ENCODE measurements around the gene TRMT11. TPM values are rescaled to one million over a fixed set of nuclear protein-coding genes. Genes with fewer than 3 reads are reported as not detected.

TRMT11 gene
- total RNA-seq, 1 donor from 2014 or later = 21.4 TPM

DNA sequence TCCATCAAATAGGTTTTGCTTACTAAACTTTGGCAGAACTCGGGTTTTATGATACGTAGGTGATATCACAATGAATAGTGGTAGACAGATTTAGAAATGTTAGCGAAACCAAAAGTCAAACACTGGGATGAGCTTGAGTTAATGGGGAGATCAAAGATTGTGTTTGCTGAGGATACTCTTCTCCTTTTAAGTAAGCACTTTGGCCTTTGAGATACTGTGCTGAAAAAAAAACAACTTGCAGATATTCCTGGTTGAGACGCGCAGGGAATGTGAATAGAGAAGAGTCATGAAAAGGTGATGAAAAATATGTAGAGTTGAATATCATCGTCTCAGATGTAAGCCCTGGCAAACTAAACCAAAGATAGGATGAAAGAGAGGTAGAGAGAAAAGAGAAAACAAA is 48.3 kb downstream of the TRMT11 start:
- H3K4me3 ChIP-seq (ENCODE audit: low read length in 3 of 3) = no peak overlapping the region
- no peak overlapping the region for H3K27ac ChIP-seq (ENCODE audit: low read depth, low read length)
- H3K9me3 ChIP-seq (ENCODE audit: control insufficient read depth in 3 of 3, low read length in 3 of 3) = no peaks in the 10 kb centered on the region
- peaks cover 2 to 10% (median 4%) of the 10 kb centered on the region in 3 donors for H3K36me3 ChIP-seq (ENCODE audit: control insufficient read depth in 3 of 3, insufficient read depth in 3 of 3, low read length in 3 of 3)
- no peak overlapping the region for H3K9ac ChIP-seq (ENCODE audit: low read depth in 1 of 3, low read length in 3 of 3)
- H3K4me1 ChIP-seq (ENCODE audit: control insufficient read depth in 3 of 3, insufficient read depth in 3 of 3, low read length in 3 of 3) = peaks cover 3 to 8% (median 5%) of the 10 kb centered on the region in 3 donors
- H3K27me3 ChIP-seq (ENCODE audit: control insufficient read depth in 3 of 3, insufficient read depth in 3 of 3, low read length in 3 of 3) = no peaks in the 10 kb centered on the region

DNA sequence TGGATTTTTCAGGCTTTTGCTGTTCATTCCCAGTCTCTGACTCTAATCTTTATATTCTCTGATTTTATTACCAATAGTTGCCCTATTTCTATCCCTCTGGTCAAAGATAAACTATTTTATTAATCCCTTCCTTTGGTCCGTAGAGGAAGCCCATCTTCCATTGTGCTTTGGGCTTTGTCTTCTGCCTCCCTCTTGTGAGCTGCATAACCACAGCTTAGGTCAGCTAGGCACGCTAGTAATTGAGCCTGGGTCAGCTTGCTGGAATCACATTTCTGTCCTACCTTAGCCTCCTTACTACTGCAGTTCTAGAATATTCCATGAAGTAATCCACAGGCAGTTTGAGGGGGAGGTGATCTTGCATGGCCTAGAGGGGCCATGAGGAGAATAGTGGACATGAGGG is 49.4 kb downstream of the TRMT11 start:
- no peak overlapping the region for H3K9ac ChIP-seq (ENCODE audit: low read depth in 1 of 3, low read length in 3 of 3)
- H3K27ac ChIP-seq (ENCODE audit: low read depth, low read length) = no peak overlapping the region
- H3K36me3 ChIP-seq (ENCODE audit: control insufficient read depth in 3 of 3, insufficient read depth in 3 of 3, low read length in 3 of 3) = peaks cover 2 to 14% (median 4%) of the 10 kb centered on the region in 3 donors
- H3K4me3 ChIP-seq (ENCODE audit: low read length in 3 of 3) = no peak overlapping the region
- no peaks in the 10 kb centered on the region for H3K27me3 ChIP-seq (ENCODE audit: control insufficient read depth in 3 of 3, insufficient read depth in 3 of 3, low read length in 3 of 3)
- peaks cover 3 to 8% (median 5%) of the 10 kb centered on the region in 3 donors for H3K4me1 ChIP-seq (ENCODE audit: control insufficient read depth in 3 of 3, insufficient read depth in 3 of 3, low read length in 3 of 3)
- no peaks in the 10 kb centered on the region for H3K9me3 ChIP-seq (ENCODE audit: control insufficient read depth in 3 of 3, low read length in 3 of 3)

DNA sequence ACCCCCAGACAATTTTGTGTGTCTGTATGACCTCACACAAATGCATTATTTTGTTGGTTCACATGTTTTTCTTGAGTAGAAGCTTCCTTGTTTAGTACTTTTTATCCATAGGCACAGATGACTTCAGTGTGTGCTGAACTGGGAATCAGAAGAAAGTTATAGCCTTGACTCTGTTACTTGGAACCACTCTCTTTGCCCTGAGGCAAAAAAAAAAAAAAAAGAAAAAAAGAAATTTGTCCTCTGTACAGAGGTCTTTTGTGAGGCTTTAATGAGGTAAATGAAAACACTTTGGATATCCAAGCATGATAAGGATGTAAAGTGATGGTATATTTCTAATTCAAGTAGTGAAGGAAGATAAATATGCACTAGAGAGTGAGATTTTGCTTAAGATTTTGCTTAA is 51.9 kb downstream of the TRMT11 start:
- Histone ChIP-seq H3K9me3 (ENCODE audit: control insufficient read depth in 3 of 3, low read length in 3 of 3) (no peaks in the 10 kb centered on the region), H3K4me1 (ENCODE audit: control insufficient read depth in 3 of 3, insufficient read depth in 3 of 3, low read length in 3 of 3) (peaks cover 3 to 8% (median 5%) of the 10 kb centered on the region in 3 donors), H3K4me3 (ENCODE audit: low read length in 3 of 3) (no peak overlapping the region), H3K27me3 (ENCODE audit: control insufficient read depth in 3 of 3, insufficient read depth in 3 of 3, low read length in 3 of 3) (no peaks in the 10 kb centered on the region), H3K9ac (ENCODE audit: low read depth in 1 of 3, low read length in 3 of 3) (no peak overlapping the region), H3K27ac (ENCODE audit: low read depth, low read length) (no peak overlapping the region), H3K36me3 (ENCODE audit: control insufficient read depth in 3 of 3, insufficient read depth in 3 of 3, low read length in 3 of 3) (peaks cover 2 to 8% (median 4%) of the 10 kb centered on the region in 3 donors)

DNA sequence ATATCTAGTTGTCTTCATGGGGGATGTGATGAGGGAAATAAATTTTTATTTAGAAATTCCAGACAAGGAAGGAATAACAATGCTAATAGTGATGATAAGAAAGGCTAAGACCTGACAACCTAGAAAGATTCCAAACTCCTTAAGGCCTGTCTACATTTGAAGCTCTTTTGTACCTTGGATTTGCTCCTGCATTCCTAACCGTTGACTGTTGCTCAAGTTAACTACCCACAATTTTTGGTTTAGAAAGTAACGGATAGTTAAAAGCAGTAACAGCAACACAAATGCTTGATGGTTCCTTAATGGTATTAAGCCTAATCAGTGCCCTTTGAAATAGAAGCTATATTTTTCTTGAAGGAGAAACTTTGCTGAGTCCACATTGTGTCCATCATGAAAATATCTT is 52.9 kb downstream of the TRMT11 start:
- peaks cover 2 to 8% (median 4%) of the 10 kb centered on the region in 3 donors for H3K36me3 ChIP-seq (ENCODE audit: control insufficient read depth in 3 of 3, insufficient read depth in 3 of 3, low read length in 3 of 3)
- no peaks in the 10 kb centered on the region for H3K27me3 ChIP-seq (ENCODE audit: control insufficient read depth in 3 of 3, insufficient read depth in 3 of 3, low read length in 3 of 3)
- H3K27ac ChIP-seq (ENCODE audit: low read depth, low read length) = no peak overlapping the region

DNA sequence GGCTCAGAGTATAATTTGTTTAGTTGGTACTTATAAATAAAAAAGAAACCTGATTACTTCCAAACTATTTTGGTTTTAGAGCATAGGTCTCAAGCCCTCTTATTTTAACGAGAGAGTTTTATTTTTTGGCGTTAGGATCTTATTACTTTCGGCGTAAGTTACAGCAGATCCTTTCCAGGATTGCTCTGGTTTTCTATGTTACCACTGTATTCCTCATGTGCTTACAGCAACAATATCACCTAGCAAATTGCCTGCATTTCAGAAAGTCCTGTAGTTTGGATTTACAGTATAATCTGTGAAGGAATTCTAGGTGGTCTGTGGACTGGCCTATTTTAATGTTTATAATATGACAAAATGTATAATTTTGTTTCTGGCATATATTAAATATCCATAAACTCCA is 54.1 kb downstream of the TRMT11 start:
- Histone ChIP-seq H3K36me3 (ENCODE audit: control insufficient read depth in 3 of 3, insufficient read depth in 3 of 3, low read length in 3 of 3) (peaks cover 2 to 8% (median 4%) of the 10 kb centered on the region in 3 donors), H3K27ac (ENCODE audit: low read depth, low read length) (no peak overlapping the region), H3K9me3 (ENCODE audit: control insufficient read depth in 3 of 3, low read length in 3 of 3) (peaks cover 0 to 3% (median 0%) of the 10 kb centered on the region in 3 donors), H3K4me1 (ENCODE audit: control insufficient read depth in 3 of 3, insufficient read depth in 3 of 3, low read length in 3 of 3) (no peaks in the 10 kb centered on the region), H3K27me3 (ENCODE audit: control insufficient read depth in 3 of 3, insufficient read depth in 3 of 3, low read length in 3 of 3) (no peaks in the 10 kb centered on the region), H3K4me3 (ENCODE audit: low read length in 3 of 3) (no peak overlapping the region), H3K9ac (ENCODE audit: low read depth in 1 of 3, low read length in 3 of 3) (no peak overlapping the region)

More for the DNA sequence above, 52.9 kb downstream of the TRMT11 start:
- Histone ChIP-seq H3K4me3 (ENCODE audit: low read length in 3 of 3) (no peak overlapping the region), H3K4me1 (ENCODE audit: control insufficient read depth in 3 of 3, insufficient read depth in 3 of 3, low read length in 3 of 3) (no peaks in the 10 kb centered on the region), H3K9ac (ENCODE audit: low read depth in 1 of 3, low read length in 3 of 3) (no peak overlapping the region), H3K9me3 (ENCODE audit: control insufficient read depth in 3 of 3, low read length in 3 of 3) (no peaks in the 10 kb centered on the region)

DNA sequence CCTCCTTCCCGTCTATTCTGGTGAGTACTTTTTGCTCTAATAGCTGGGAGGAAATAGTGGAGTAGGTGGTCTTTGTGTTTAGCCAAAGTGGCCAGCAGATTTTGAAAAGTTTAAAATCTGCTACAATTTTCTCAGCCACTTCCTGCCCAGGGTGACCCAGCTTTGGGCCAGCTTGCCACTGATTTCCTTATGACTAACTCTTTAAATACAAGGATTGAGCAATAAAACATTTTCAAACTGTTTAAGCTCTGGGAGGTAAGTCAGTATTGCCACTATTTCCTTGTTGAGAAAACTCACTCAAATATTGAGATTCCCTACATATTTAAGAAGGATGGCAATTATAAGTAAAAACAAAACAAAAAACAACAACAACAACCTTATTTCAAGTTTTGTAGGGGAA is 54.5 kb downstream of the TRMT11 start:
- no peak overlapping the region for H3K9ac ChIP-seq (ENCODE audit: low read depth in 1 of 3, low read length in 3 of 3)
- H3K27me3 ChIP-seq (ENCODE audit: control insufficient read depth in 3 of 3, insufficient read depth in 3 of 3, low read length in 3 of 3) = no peaks in the 10 kb centered on the region
- H3K9me3 ChIP-seq (ENCODE audit: control insufficient read depth in 3 of 3, low read length in 3 of 3) = peaks cover 0 to 3% (median 0%) of the 10 kb centered on the region in 3 donors
- no peak overlapping the region for H3K4me3 ChIP-seq (ENCODE audit: low read length in 3 of 3)
- no peak overlapping the region for H3K27ac ChIP-seq (ENCODE audit: low read depth, low read length)
- no peaks in the 10 kb centered on the region for H3K4me1 ChIP-seq (ENCODE audit: control insufficient read depth in 3 of 3, insufficient read depth in 3 of 3, low read length in 3 of 3)
- peaks cover 2 to 8% (median 4%) of the 10 kb centered on the region in 3 donors for H3K36me3 ChIP-seq (ENCODE audit: control insufficient read depth in 3 of 3, insufficient read depth in 3 of 3, low read length in 3 of 3)

DNA sequence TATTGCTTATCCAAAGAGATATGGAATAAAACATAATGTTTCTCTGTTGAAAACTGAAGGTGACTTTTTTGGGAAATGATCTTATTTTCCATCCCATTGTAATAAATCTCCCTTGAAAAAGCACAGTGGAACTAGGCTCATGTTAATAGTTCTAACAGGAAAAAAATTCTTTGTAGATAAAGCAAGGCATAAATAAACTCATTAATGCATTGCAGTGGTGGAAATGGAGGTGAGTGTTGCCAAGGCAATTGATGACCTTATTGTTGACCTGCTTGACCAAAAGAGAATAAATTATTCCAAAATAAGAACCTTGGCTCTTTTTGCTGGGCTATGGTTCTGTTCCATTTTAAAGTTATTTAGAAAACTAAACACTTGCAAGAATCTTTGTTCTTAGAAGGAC is 55.2 kb downstream of the TRMT11 start:
- no peaks in the 10 kb centered on the region for H3K27me3 ChIP-seq (ENCODE audit: control insufficient read depth in 3 of 3, insufficient read depth in 3 of 3, low read length in 3 of 3)
- peaks cover 0 to 3% (median 0%) of the 10 kb centered on the region in 3 donors for H3K9me3 ChIP-seq (ENCODE audit: control insufficient read depth in 3 of 3, low read length in 3 of 3)
- H3K4me1 ChIP-seq (ENCODE audit: control insufficient read depth in 3 of 3, insufficient read depth in 3 of 3, low read length in 3 of 3) = no peaks in the 10 kb centered on the region
- peaks cover 2 to 8% (median 4%) of the 10 kb centered on the region in 3 donors for H3K36me3 ChIP-seq (ENCODE audit: control insufficient read depth in 3 of 3, insufficient read depth in 3 of 3, low read length in 3 of 3)
- H3K9ac ChIP-seq (ENCODE audit: low read depth in 1 of 3, low read length in 3 of 3) = no peak overlapping the region
- no peak overlapping the region for H3K27ac ChIP-seq (ENCODE audit: low read depth, low read length)
- H3K4me3 ChIP-seq (ENCODE audit: low read length in 3 of 3) = no peak overlapping the region

DNA sequence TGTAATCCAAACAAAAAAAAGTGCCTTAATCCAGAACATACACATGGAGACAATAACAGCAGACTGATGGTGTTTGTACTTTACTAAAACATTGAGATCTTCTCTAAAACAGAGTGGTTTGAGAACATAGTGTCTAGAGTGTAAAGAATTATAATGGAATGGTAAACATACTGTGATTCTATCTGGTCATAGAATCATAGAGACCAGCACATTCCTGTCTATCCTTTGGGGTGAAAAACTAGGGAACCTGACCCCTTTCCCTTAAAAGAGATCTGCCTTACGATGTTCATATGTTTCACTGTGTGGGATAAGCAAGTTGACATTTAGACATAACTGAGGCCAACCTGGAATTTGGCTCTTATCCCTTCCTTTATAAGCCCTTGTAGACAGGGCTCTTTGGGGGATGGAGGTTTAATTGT is 55.7 kb downstream of the TRMT11 start:
- Histone ChIP-seq H3K27me3 (ENCODE audit: control insufficient read depth in 3 of 3, insufficient read depth in 3 of 3, low read length in 3 of 3) (no peaks in the 10 kb centered on the region), H3K9ac (ENCODE audit: low read depth in 1 of 3, low read length in 3 of 3) (no peak overlapping the region), H3K27ac (ENCODE audit: low read depth, low read length) (no peak overlapping the region)

DNA sequence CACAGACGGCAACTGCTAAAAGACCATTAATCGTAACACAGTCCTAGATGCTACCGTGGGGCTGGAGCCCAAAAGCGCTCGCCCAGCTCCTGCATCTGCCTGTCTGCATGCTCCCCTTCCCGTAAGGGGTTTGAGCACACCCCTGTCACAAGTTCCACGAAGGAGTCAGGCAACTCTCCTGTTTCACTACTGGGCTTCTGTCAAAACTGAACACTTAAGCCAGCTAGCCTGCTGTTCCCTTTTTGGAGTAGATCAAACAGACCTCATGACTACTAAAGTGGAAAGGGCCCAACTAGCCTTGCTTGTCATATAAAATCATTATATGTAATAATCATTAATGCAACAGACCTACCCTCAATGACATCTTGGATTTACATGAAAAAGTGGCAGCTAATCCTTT is 61.3 kb downstream of the TRMT11 start:
- Histone ChIP-seq H3K27ac (ENCODE audit: low read depth, low read length) (no peak overlapping the region), H3K9me3 (ENCODE audit: control insufficient read depth in 3 of 3, low read length in 3 of 3) (peaks cover 0 to 3% (median 0%) of the 10 kb centered on the region in 3 donors), H3K36me3 (ENCODE audit: control insufficient read depth in 3 of 3, insufficient read depth in 3 of 3, low read length in 3 of 3) (peaks cover 0 to 5% (median 0%) of the 10 kb centered on the region in 3 donors), H3K9ac (ENCODE audit: low read depth in 1 of 3, low read length in 3 of 3) (no peak overlapping the region), H3K4me3 (ENCODE audit: low read length in 3 of 3) (no peak overlapping the region), H3K4me1 (ENCODE audit: control insufficient read depth in 3 of 3, insufficient read depth in 3 of 3, low read length in 3 of 3) (peaks cover 0 to 3% (median 0%) of the 10 kb centered on the region in 3 donors), H3K27me3 (ENCODE audit: control insufficient read depth in 3 of 3, insufficient read depth in 3 of 3, low read length in 3 of 3) (no peaks in the 10 kb centered on the region)

More for the DNA sequence above, 55.7 kb downstream of the TRMT11 start:
- Histone ChIP-seq H3K9me3 (ENCODE audit: control insufficient read depth in 3 of 3, low read length in 3 of 3) (peaks cover 0 to 3% (median 0%) of the 10 kb centered on the region in 3 donors), H3K36me3 (ENCODE audit: control insufficient read depth in 3 of 3, insufficient read depth in 3 of 3, low read length in 3 of 3) (peaks cover 2 to 8% (median 4%) of the 10 kb centered on the region in 3 donors), H3K4me3 (ENCODE audit: low read length in 3 of 3) (no peak overlapping the region), H3K4me1 (ENCODE audit: control insufficient read depth in 3 of 3, insufficient read depth in 3 of 3, low read length in 3 of 3) (no peaks in the 10 kb centered on the region)

DNA sequence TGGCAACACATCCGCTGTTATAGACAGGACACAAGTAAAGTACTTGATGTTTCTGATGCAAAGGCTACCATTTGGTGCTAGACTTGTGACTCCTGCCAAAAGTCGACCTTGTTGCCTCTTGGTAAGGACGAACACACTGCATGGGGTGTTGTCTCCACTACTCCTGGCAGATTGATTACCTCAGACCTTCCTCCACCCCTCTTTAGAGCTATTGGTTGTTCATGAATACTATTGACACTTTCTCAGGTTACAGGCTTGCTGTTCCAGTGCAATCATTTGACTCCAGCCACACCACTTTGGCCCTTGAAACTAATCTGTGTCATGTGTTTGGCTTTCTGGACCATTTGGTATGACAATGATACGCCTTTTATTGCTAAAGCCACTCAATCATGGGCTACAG is 62.3 kb downstream of the TRMT11 start:
- Histone ChIP-seq H3K27me3 (ENCODE audit: control insufficient read depth in 3 of 3, insufficient read depth in 3 of 3, low read length in 3 of 3) (no peaks in the 10 kb centered on the region), H3K9ac (ENCODE audit: low read depth in 1 of 3, low read length in 3 of 3) (no peak overlapping the region), H3K4me3 (ENCODE audit: low read length in 3 of 3) (no peak overlapping the region), H3K36me3 (ENCODE audit: control insufficient read depth in 3 of 3, insufficient read depth in 3 of 3, low read length in 3 of 3) (peaks cover 0 to 5% (median 0%) of the 10 kb centered on the region in 3 donors), H3K27ac (ENCODE audit: low read depth, low read length) (no peak overlapping the region), H3K9me3 (ENCODE audit: control insufficient read depth in 3 of 3, low read length in 3 of 3) (peaks cover 0 to 3% (median 0%) of the 10 kb centered on the region in 3 donors), H3K4me1 (ENCODE audit: control insufficient read depth in 3 of 3, insufficient read depth in 3 of 3, low read length in 3 of 3) (peaks cover 0 to 3% (median 0%) of the 10 kb centered on the region in 3 donors)

Data from skeletal muscle tissue (tissue), 4 donors.